ENCODE results near the gene PRDM16. TPM values are rescaled to one million over a fixed set of nuclear protein-coding genes. Genes with fewer than 3 reads are reported as not detected.

Gene PRDM16
- total RNA-seq, 1 experiment from 2014 or later: 22.3 TPM

GRCh38 chr1:3081171-3081683 lies 12.2 kb downstream of the PRDM16 start:
- H3K27ac ChIP-seq (ENCODE audit: low read length): no peak overlapping the region
- POLR2A ChIA-PET: no interaction called here
- in situ Hi-C loops (cut with HindIII; ENCODE audit: low pct_unique_long_range_greater_than_20kb, low sequenced_read_pairs) (no loop called here), intact Hi-C loops (cut with micrococcal nuclease; ENCODE audit: unreplicated experiment) (no loop called here)
- H3K9me3 ChIP-seq (ENCODE audit: control insufficient read depth, insufficient read depth, low read depth, low read length): no peaks in the 10 kb centered on the region
- H3K27me3 ChIP-seq (ENCODE audit: control insufficient read depth, insufficient read depth, low read length): no peaks in the 10 kb centered on the region
- peaks cover 25% of the 10 kb centered on the region for H3K4me1 ChIP-seq (ENCODE audit: control insufficient read depth, insufficient read depth, low read length)
- DNase-seq (ENCODE audit: low read depth, low spot score) (no peak), ATAC-seq (no peak)
- BruUV-seq (replicated peaks): no TSS peak
- TF ChIP-seq TCF7L2 (IDR thresholded peaks at IDR 0.05; ENCODE audit: low read depth, low read length): no peak
- no peak for TF ChIP-seq SIN3A (IDR thresholded peaks at IDR 0.05; ENCODE audit: borderline replicate concordance, insufficient read depth, low read depth, low read length)
- no peak for TF ChIP-seq CTCF (IDR thresholded peaks at IDR 0.05)
- no peak for TF ChIP-seq REST (IDR thresholded peaks at IDR 0.05; ENCODE audit: insufficient read depth in 1 of 2, low read depth in 2 of 2, low read length in 1 of 2)
- TF ChIP-seq POLR2AphosphoS5 (IDR thresholded peaks at IDR 0.05; ENCODE audit: low read depth, low read length): no peak
- no peak overlapping the region for H3K4me3 ChIP-seq (ENCODE audit: low read depth in 2 of 2, low read length in 2 of 2)
- CTCF ChIA-PET: no interaction called here
- no peaks in the 10 kb centered on the region for H3K36me3 ChIP-seq (ENCODE audit: control insufficient read depth, insufficient read depth, low read length)

GRCh38 chr1:3082051-3082450 lies 13.0 kb downstream of the PRDM16 start:
- H3K4me1 ChIP-seq (ENCODE audit: control insufficient read depth, insufficient read depth, low read length): peaks cover 18% of the 10 kb centered on the region
- no peak overlapping the region for H3K27ac ChIP-seq (ENCODE audit: low read length)
- CTCF ChIA-PET: interaction anchor here (0.9 kb wide), 1 partner anchor 16 kb away, joined by 4 read pairs; no protein-coding TSS in a partner anchor
- H3K27me3 ChIP-seq (ENCODE audit: control insufficient read depth, insufficient read depth, low read length): no peaks in the 10 kb centered on the region
- BruUV-seq (replicated peaks): no TSS peak
- intact Hi-C loops (cut with micrococcal nuclease; ENCODE audit: unreplicated experiment): no loop called here
- no peak for ATAC-seq
- in situ Hi-C loops (cut with HindIII; ENCODE audit: low pct_unique_long_range_greater_than_20kb, low sequenced_read_pairs): no loop called here
- no peaks in the 10 kb centered on the region for H3K36me3 ChIP-seq (ENCODE audit: control insufficient read depth, insufficient read depth, low read length)
- no peak for TF ChIP-seq SIN3A (IDR thresholded peaks at IDR 0.05; ENCODE audit: borderline replicate concordance, insufficient read depth, low read depth, low read length)
- H3K9me3 ChIP-seq (ENCODE audit: control insufficient read depth, insufficient read depth, low read depth, low read length): no peaks in the 10 kb centered on the region
- POLR2A ChIA-PET: no interaction called here
- DNase-seq (ENCODE audit: low read depth, low spot score): no peak
- no peak overlapping the region for H3K4me3 ChIP-seq (ENCODE audit: low read depth in 2 of 2, low read length in 2 of 2)
